Karpas-422 (cell line): ENCODE measurements around the gene STYK1. TPM values are rescaled to one million over a fixed set of nuclear protein-coding genes. Genes with fewer than 3 reads are reported as not detected.
"Not testable (repeated sequence)": the region's sequence is repeated elsewhere in the genome, so short reads cannot be mapped to it uniquely, and the experiment has no call there.

Experiments
- DNase-seq: peaks from one replicate; pipeline ENCODE4 v3.0.0-alpha.2; 2015
- H2AFZ ChIP-seq: fragments of 200-600 bp; sonication (generic); 2 replicates; pipeline ENCODE4 v1.6.1; 2014; ENCODE audit warnings: antibody characterized with exemption, low read length, mixed read lengths
- H3K27ac ChIP-seq: fragments of 200-600 bp; sonication (generic); 2 replicates; pipeline ENCODE4 v1.5.1; 2014; ENCODE audit warnings: mild to moderate bottlenecking, low read length, moderate library complexity
- H3K27me3 ChIP-seq: fragments of 200-600 bp; sonication (generic); 2 replicates; pipeline ENCODE4 v1.6.1; 2014; ENCODE audit warnings: low read length, mixed read lengths
- H3K36me3 ChIP-seq: fragments of 200-600 bp; sonication (generic); 2 replicates; pipeline ENCODE4 v1.6.1; 2014; ENCODE audit warnings: low read length, mixed read lengths; ENCODE audit not compliant: insufficient read depth
- H3K4me1 ChIP-seq: fragments of 200-600 bp; sonication (generic); 2 replicates; pipeline ENCODE4 v1.6.1; 2014; ENCODE audit warnings: mild to moderate bottlenecking, low read length, mixed read lengths
- H3K4me2 ChIP-seq: fragments of 200-600 bp; sonication (generic); 2 replicates; pipeline ENCODE4 v1.6.1; 2014; ENCODE audit warnings: low read length, low read depth, mild to moderate bottlenecking; ENCODE audit not compliant: poor library complexity, severe bottlenecking
- H3K4me3 ChIP-seq: fragments of 200-600 bp; sonication (generic); 2 replicates; pipeline ENCODE4 v1.5.1; 2014; ENCODE audit warnings: mild to moderate bottlenecking, antibody characterized with exemption, low read length, mixed read lengths
- H3K79me2 ChIP-seq: fragments of 200-600 bp; sonication (generic); 2 replicates; pipeline ENCODE4 v1.6.1; 2014; ENCODE audit warnings: mild to moderate bottlenecking, low read length, mixed read lengths
- H3K9ac ChIP-seq: fragments of 200-600 bp; sonication (generic); 2 replicates; pipeline ENCODE4 v1.6.0; 2014; ENCODE audit warnings: low read length
- H3K9me2 ChIP-seq: fragments of 200-600 bp; sonication (generic), shearing (Covaris generic); replicated peaks from 2 replicates; pipeline ENCODE4 v1.6.0; 2014; ENCODE audit warnings: mild to moderate bottlenecking, low read length, moderate library complexity; ENCODE audit not compliant: insufficient read depth
- H3K9me3 ChIP-seq: fragments of 300-700, 200-600 bp; sonication (generic); 2 replicates; pipeline ENCODE4 v1.6.1; 2014; ENCODE audit warnings: low read length, mixed read lengths
- H4K20me1 ChIP-seq: fragments of 200-600 bp; sonication (generic); 2 replicates; pipeline ENCODE4 v1.6.1; 2014; ENCODE audit warnings: mild to moderate bottlenecking, antibody characterized with exemption, low read length, low read depth; ENCODE audit not compliant: insufficient read depth
- total RNA-seq: library from RNA; depleted of rRNA; stranded (reverse); fragments of >200 nt; shearing (Covaris generic); gene quantifications from 2 replicates; pipeline ENCODE4 v1.2.3, GENCODE V29; 2014; ENCODE audit warnings: low replicate concordance

STYK1 gene
- total RNA-seq, 1 experiment from 2014 or later: not detected

GRCh38 chr12:10600988-10601387, 72.9 kb downstream of the STYK1 start:
- H3K9ac ChIP-seq: no peak overlapping the region
- peaks cover 21% of the 10 kb centered on the region; the same call in 1 of the 2 replicates for H3K36me3 ChIP-seq
- no peak overlapping the region for H3K27ac ChIP-seq
- no peaks in the 10 kb centered on the region for H3K27me3 ChIP-seq
- peaks cover 2% of the 10 kb centered on the region; the same call in 1 of the 2 replicates for H3K4me1 ChIP-seq
- no peaks in the 10 kb centered on the region for H4K20me1 ChIP-seq
- H3K4me2 ChIP-seq: no peak overlapping the region
- no peak overlapping the region for H2AFZ ChIP-seq
- no peak for DNase-seq
- no peaks in the 10 kb centered on the region for H3K79me2 ChIP-seq
- H3K9me2 ChIP-seq: no peaks in the 10 kb centered on the region
- H3K9me3 ChIP-seq: no peaks in the 10 kb centered on the region
- no peak overlapping the region for H3K4me3 ChIP-seq

- peaks cover 3% of the 10 kb centered on the region; the same call in 1 of the 2 replicates for H3K36me3 ChIP-seq
- H3K79me2 ChIP-seq: no peaks in the 10 kb centered on the region
- H3K27me3 ChIP-seq: no peaks in the 10 kb centered on the region
- H3K4me3 ChIP-seq: no peak overlapping the region
- H3K9me2 ChIP-seq: no peaks in the 10 kb centered on the region
- H3K9ac ChIP-seq: no peak overlapping the region
- DNase-seq: no peak
- H3K27ac ChIP-seq: no peak overlapping the region
- H4K20me1 ChIP-seq: no peaks in the 10 kb centered on the region
- H3K9me3 ChIP-seq: no peaks in the 10 kb centered on the region
- peaks cover 3% of the 10 kb centered on the region; the same call in 1 of the 2 replicates for H3K4me1 ChIP-seq
- H2AFZ ChIP-seq: no peak overlapping the region
- H3K4me2 ChIP-seq: no peak overlapping the region
These were observed 78.0 kb downstream of the STYK1 start for GRCh38 chr12:10595881-10596280.

- Histone ChIP-seq H3K79me2 (no peaks in the 10 kb centered on the region), H3K9ac (no peak overlapping the region), H3K9me3 (no peaks in the 10 kb centered on the region), H3K9me2 (no peaks in the 10 kb centered on the region), H3K4me2 (no peak overlapping the region), H2AFZ (no peak overlapping the region), H3K36me3 (peaks cover 3% of the 10 kb centered on the region; the same call in 1 of the 2 replicates), H4K20me1 (no peaks in the 10 kb centered on the region), H3K4me3 (no peak overlapping the region), H3K4me1 (peaks cover under 1% of the 10 kb centered on the region; the same call in 1 of the 2 replicates), H3K27me3 (no peaks in the 10 kb centered on the region), H3K27ac (no peak overlapping the region)
- no peak for DNase-seq
These were observed 82.9 kb downstream of the STYK1 start for GRCh38 chr12:10590966-10591365.

GRCh38 chr12:10584415-10584814, 89.4 kb downstream of the STYK1 start:
- H3K9ac ChIP-seq: no peak overlapping the region
- H2AFZ ChIP-seq: no peak overlapping the region
- no peaks in the 10 kb centered on the region for H3K27me3 ChIP-seq
- H3K4me3 ChIP-seq: no peak overlapping the region
- H3K9me2 ChIP-seq: 0 out of 2 replicates have a peak, but pooled peaks cover 4% of the 10 kb centered on the region
- DNase-seq: no peak
- no peaks in the 10 kb centered on the region for H3K79me2 ChIP-seq
- peaks cover 4% of the 10 kb centered on the region; the same call in 1 of the 2 replicates for H3K9me3 ChIP-seq
- H3K4me2 ChIP-seq: no peak overlapping the region
- H4K20me1 ChIP-seq: no peaks in the 10 kb centered on the region
- peaks cover 13% of the 10 kb centered on the region for H3K36me3 ChIP-seq
- H3K4me1 ChIP-seq: no peaks in the 10 kb centered on the region
- H3K27ac ChIP-seq: no peak overlapping the region

- Histone ChIP-seq H2AFZ (no peak overlapping the region), H3K27ac (no peak overlapping the region), H3K79me2 (no peaks in the 10 kb centered on the region), H3K4me1 (no peaks in the 10 kb centered on the region), H3K9me3 (peaks cover 4% of the 10 kb centered on the region; the same call in 1 of the 2 replicates), H3K9me2 (0 out of 2 replicates have a peak, but pooled peaks cover 4% of the 10 kb centered on the region), H3K4me2 (no peak overlapping the region), H3K27me3 (no peaks in the 10 kb centered on the region), H3K36me3 (peaks cover 13% of the 10 kb centered on the region), H4K20me1 (no peaks in the 10 kb centered on the region), H3K4me3 (no peak overlapping the region), H3K9ac (no peak overlapping the region)
- DNase-seq: no peak
These were observed 91.1 kb downstream of the STYK1 start for GRCh38 chr12:10582704-10583103.

- H3K9me2 ChIP-seq, H3K4me2 ChIP-seq, H3K4me3 ChIP-seq, H3K79me2 ChIP-seq, H3K27me3 ChIP-seq, H4K20me1 ChIP-seq, H2AFZ ChIP-seq, H3K4me1 ChIP-seq, H3K9me3 ChIP-seq, DNase-seq, H3K27ac ChIP-seq, H3K9ac ChIP-seq: not testable (repeated sequence)
- H3K36me3 ChIP-seq: peaks cover 13% of the 10 kb centered on the region
These were observed 91.7 kb downstream of the STYK1 start for GRCh38 chr12:10582133-10582532.

- Histone ChIP-seq H3K4me2 (no peak overlapping the region), H3K27me3 (no peaks in the 10 kb centered on the region), H3K79me2 (no peaks in the 10 kb centered on the region), H3K36me3 (no peaks in the 10 kb centered on the region), H3K4me1 (no peaks in the 10 kb centered on the region), H4K20me1 (no peaks in the 10 kb centered on the region), H2AFZ (no peak overlapping the region), H3K9ac (no peak overlapping the region), H3K4me3 (no peak overlapping the region), H3K9me2 (no peaks in the 10 kb centered on the region), H3K27ac (no peak overlapping the region), H3K9me3 (no peaks in the 10 kb centered on the region)
- DNase-seq: no peak
These were observed 99.5 kb downstream of the STYK1 start for GRCh38 chr12:10574307-10574706.

- H3K9me3 ChIP-seq, H3K9me2 ChIP-seq, DNase-seq, H3K4me1 ChIP-seq, H3K27me3 ChIP-seq, H3K79me2 ChIP-seq, H4K20me1 ChIP-seq, H2AFZ ChIP-seq, H3K27ac ChIP-seq, H3K4me2 ChIP-seq, H3K36me3 ChIP-seq, H3K4me3 ChIP-seq, H3K9ac ChIP-seq: not testable (repeated sequence)
These were observed 101.8 kb downstream of the STYK1 start for GRCh38 chr12:10572021-10572490.
